CD4-positive, alpha-beta T cell treated with Interleukin-21 for 1 hour (primary cell): ENCODE results near the gene FPR2.
"Not testable (repeated sequence)": the region's sequence is repeated elsewhere in the genome, so short reads cannot be mapped to it uniquely, and the experiment has no call there.

ENCODE experiments used
- DNase-seq: peaks from one replicate; pipeline ENCODE4 v3.0.0-alpha.2; 2020

FPR2 gene

GRCh38 chr19:51784922-51785690, 24.1 kb downstream of the FPR2 start:
- peak; percentile 49 for DNase-seq

- DNase-seq: no peak
Measured at GRCh38 chr19:51786646-51787494, 25.9 kb downstream of the FPR2 start.

- no peak for DNase-seq
Measured at GRCh38 chr19:51788029-51788428, 27.0 kb downstream of the FPR2 start.

- DNase-seq: no peak
Measured at GRCh38 chr19:51789061-51789795, 28.2 kb downstream of the FPR2 start.

GRCh38 chr19:51792932-51793331, 32.0 kb downstream of the FPR2 start:
- DNase-seq: no peak

GRCh38 chr19:51793994-51794393, 33.0 kb downstream of the FPR2 start:
- DNase-seq: no peak

- no peak for DNase-seq
Measured at GRCh38 chr19:51794885-51795490, 34.0 kb downstream of the FPR2 start, which contains the start of gene FPR3. TSS of gene FPR3 (plus strand) at chr19:51795157. CDS start at chr19:51823749, 28,592 bp downstream.

- DNase-seq: no peak
Measured at GRCh38 chr19:51796195-51796679, 35.3 kb downstream of the FPR2 start.

GRCh38 chr19:51797480-51797879, 36.5 kb downstream of the FPR2 start:
- DNase-seq: no peak

- DNase-seq: no peak
Measured at GRCh38 chr19:51798062-51798461, 37.1 kb downstream of the FPR2 start.

GRCh38 chr19:51799034-51799773, 38.2 kb downstream of the FPR2 start:
- DNase-seq: no peak

- DNase-seq: no peak
Measured at GRCh38 chr19:51799774-51800472, 38.9 kb downstream of the FPR2 start.

- DNase-seq: no peak
Measured at GRCh38 chr19:51800473-51801244, 39.7 kb downstream of the FPR2 start.

- no peak for DNase-seq
Measured at GRCh38 chr19:51802775-51803174, 41.8 kb downstream of the FPR2 start.

GRCh38 chr19:51803519-51803918, 42.5 kb downstream of the FPR2 start:
- DNase-seq: no peak

GRCh38 chr19:51803967-51804366, 43.0 kb downstream of the FPR2 start:
- DNase-seq: no peak

- not testable (repeated sequence) for DNase-seq
Measured at GRCh38 chr19:51804789-51805188, 43.8 kb downstream of the FPR2 start.

GRCh38 chr19:51805396-51805795, 44.4 kb downstream of the FPR2 start:
- not testable (repeated sequence) for DNase-seq

GRCh38 chr19:51806571-51806970, 45.6 kb downstream of the FPR2 start:
- not testable (repeated sequence) for DNase-seq

GRCh38 chr19:51807111-51807701, 46.2 kb downstream of the FPR2 start:
- no peak for DNase-seq
